Thyroid gland (tissue), 4 donors: ENCODE results near the gene ESYT3.

Experiments used
- POLR2A ChIP-seq, 2 donors: fragments of 450-650 bp; IDR thresholded peaks; one replicate each; pipeline ENCODE4 v1.6.1; 2017; ENCODE audit warnings: antibody characterized with exemption in 2 of 2, mild to moderate bottlenecking in 2 of 2, moderate library complexity in 1 of 2
- TF ChIP-seq, protein P1 (sequence below), 6 experiments: fragments of 200-600 bp in 3 of 6; fragments of 450-650 bp in 3 of 6; sonication (generic) in 3 of 6; IDR thresholded peaks; one replicate each; pipeline ENCODE4 v1.5.1; 2016 to 2019; ENCODE audit warnings: antibody characterized with exemption in 6 of 6, mild to moderate bottlenecking in 2 of 6, inconsistent platforms in 1 of 6, moderate library complexity in 1 of 6

DNA sequence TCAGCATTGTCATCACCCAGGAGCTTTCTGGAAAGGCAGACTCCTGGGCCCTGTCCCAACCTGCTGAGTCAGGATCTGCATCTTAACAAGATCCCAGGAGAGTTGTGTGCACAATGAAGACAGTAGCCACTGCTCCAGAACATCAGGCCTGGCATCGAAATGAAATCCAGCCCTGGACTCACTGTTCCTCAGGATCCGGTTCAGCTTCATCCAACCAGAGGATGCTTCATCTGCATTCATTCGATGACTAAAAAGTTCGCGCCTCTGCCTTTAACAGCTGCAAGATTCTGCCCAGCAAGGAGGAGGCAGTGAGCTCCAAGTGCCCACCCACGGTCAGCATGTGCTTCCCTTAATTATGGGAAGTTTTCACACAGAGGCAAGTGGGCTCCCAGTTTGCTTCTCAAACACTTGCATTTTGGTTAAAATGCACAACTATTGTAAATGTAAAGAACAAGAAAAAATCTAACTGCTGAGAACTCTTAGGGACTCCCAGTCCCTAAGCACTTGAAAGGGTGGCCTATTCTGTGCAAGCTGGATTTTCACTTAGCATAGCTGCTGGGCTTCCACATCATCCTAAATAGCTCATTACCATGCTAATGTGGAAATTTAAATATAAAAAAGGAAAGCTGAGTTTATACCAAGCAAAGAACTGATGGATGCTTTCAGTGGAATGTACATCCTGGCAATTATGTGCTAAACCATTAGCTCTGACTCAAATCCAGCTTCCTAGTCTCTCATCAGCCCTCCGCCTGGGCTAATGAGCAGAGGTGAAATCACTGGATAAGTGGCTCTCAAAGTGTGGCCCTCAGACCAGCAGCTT, 25.5 kb upstream of the ESYT3 start:
- TF ChIP-seq, protein P1, sequence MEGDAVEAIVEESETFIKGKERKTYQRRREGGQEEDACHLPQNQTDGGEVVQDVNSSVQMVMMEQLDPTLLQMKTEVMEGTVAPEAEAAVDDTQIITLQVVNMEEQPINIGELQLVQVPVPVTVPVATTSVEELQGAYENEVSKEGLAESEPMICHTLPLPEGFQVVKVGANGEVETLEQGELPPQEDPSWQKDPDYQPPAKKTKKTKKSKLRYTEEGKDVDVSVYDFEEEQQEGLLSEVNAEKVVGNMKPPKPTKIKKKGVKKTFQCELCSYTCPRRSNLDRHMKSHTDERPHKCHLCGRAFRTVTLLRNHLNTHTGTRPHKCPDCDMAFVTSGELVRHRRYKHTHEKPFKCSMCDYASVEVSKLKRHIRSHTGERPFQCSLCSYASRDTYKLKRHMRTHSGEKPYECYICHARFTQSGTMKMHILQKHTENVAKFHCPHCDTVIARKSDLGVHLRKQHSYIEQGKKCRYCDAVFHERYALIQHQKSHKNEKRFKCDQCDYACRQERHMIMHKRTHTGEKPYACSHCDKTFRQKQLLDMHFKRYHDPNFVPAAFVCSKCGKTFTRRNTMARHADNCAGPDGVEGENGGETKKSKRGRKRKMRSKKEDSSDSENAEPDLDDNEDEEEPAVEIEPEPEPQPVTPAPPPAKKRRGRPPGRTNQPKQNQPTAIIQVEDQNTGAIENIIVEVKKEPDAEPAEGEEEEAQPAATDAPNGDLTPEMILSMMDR (IDR thresholded peaks at IDR 0.05), result no peak
- TF ChIP-seq POLR2A (IDR thresholded peaks at IDR 0.05), result no peak
